OCI-LY7 (cell line): ENCODE measurements around the gene RHOT1. TPM values are rescaled to one million over a fixed set of nuclear protein-coding genes. Genes with fewer than 3 reads are reported as not detected.

ENCODE experiments used
- BruUV-seq: library from RNA; stranded (reverse); fragments of 400-500 nt; replicated peaks from 2 replicates; lab custom pipeline; 2021; lab: Mats Ljungman, UMichigan
- CTCF ChIA-PET: fragments of 300-600 bp; sonication (Branson Sonifier 250); formaldehyde crosslinking; loops from one replicate; lab custom pipeline; 2022; ENCODE audit warnings: antibody characterized with exemption; ENCODE audit not compliant: unreplicated experiment; lab: Charles Lee
- POLR2A ChIA-PET: fragments of 300-600 bp; sonication (Branson Sonifier 250); formaldehyde crosslinking; loops from one replicate; lab custom pipeline; 2022; ENCODE audit warnings: antibody characterized with exemption; lab: Charles Lee
- DNase-seq: peaks from one replicate; pipeline ENCODE4 v3.0.0-alpha.2; 2015; ENCODE audit warnings: low spot score
- H2AFZ ChIP-seq: fragments of 200-600 bp; sonication (generic), shearing (Covaris generic); 2 replicates; pipeline ENCODE4 v1.6.1; 2014; ENCODE audit warnings: mild to moderate bottlenecking, antibody characterized with exemption, low read length, moderate library complexity
- H3K27ac ChIP-seq: fragments of 200-600 bp; sonication (generic); 2 replicates; pipeline ENCODE4 v1.5.1; 2014; ENCODE audit warnings: mixed run types, low read depth, mild to moderate bottlenecking, moderate library complexity, low read length, inconsistent platforms; ENCODE audit not compliant: poor library complexity, severe bottlenecking
- H3K36me3 ChIP-seq: fragments of 200-600 bp; sonication (generic); 2 replicates; pipeline ENCODE4 v1.6.1; 2014; ENCODE audit warnings: mild to moderate bottlenecking, antibody characterized with exemption, low read length, moderate library complexity, mixed read lengths; ENCODE audit not compliant: insufficient read depth
- H3K4me1 ChIP-seq: fragments of 200-600 bp; sonication (generic); 2 replicates; pipeline ENCODE4 v1.5.1; 2014; ENCODE audit warnings: mild to moderate bottlenecking, low read length; ENCODE audit not compliant: insufficient read depth, poor library complexity, severe bottlenecking
- H3K4me2 ChIP-seq: fragments of 200-600 bp; sonication (generic); 2 replicates; pipeline ENCODE4 v1.6.1; 2014; ENCODE audit warnings: mild to moderate bottlenecking, low read length
- H3K4me3 ChIP-seq: fragments of 200-600 bp; sonication (generic); 2 replicates; pipeline ENCODE4 v1.5.1; 2014; ENCODE audit warnings: mild to moderate bottlenecking, low read depth, low read length; ENCODE audit not compliant: poor library complexity, severe bottlenecking
- H3K79me2 ChIP-seq: fragments of 200-600 bp; sonication (generic); 2 replicates; pipeline ENCODE4 v1.6.1; 2016; ENCODE audit warnings: low read depth, mild to moderate bottlenecking, low read length, moderate library complexity, mixed read lengths; ENCODE audit not compliant: insufficient read depth
- H3K9me2 ChIP-seq: fragments of 200-600 bp; sonication (generic); 2 replicates; pipeline ENCODE4 v1.6.1; 2016; ENCODE audit warnings: mild to moderate bottlenecking, low read length, mixed read lengths; ENCODE audit not compliant: insufficient read depth
- H3K9me3 ChIP-seq: fragments of 200-600 bp; sonication (generic); 2 replicates; pipeline ENCODE4 v1.6.1; 2014; ENCODE audit warnings: mild to moderate bottlenecking, mixed run types, low read length, mixed read lengths
- H4K20me1 ChIP-seq: fragments of 200-600 bp; sonication (generic); 2 replicates; pipeline ENCODE4 v1.6.1; 2014; ENCODE audit warnings: mild to moderate bottlenecking, antibody characterized with exemption, low read length, moderate library complexity, mixed read lengths; ENCODE audit not compliant: insufficient read depth
- EZH2phosphoT487 ChIP-seq: fragments of 200-600 bp; sonication (generic); IDR thresholded peaks from 2 replicates; pipeline ENCODE4 v1.6.1; 2018; ENCODE audit warnings: low read depth, borderline replicate concordance, mild to moderate bottlenecking, mixed run types, antibody characterized with exemption, low read length, moderate library complexity, mixed read lengths
- intact Hi-C: fragments of 100-400 bp; cut with micrococcal nuclease; formaldehyde crosslinking; loops from one replicate; pipeline ENCODE4 v1.10.0; 2022; ENCODE audit not compliant: unreplicated experiment
- total RNA-seq, 2 experiments: library from RNA; depleted of rRNA in 1 of 2; stranded (reverse); fragments of >200 nt in 1 of 2; shearing (Covaris generic) in 1 of 2; gene quantifications; 2 replicates each; pipeline ENCODE4 v1.2.3, GENCODE V29; 2014 to 2022
- TF ChIP-seq, protein P1 (sequence below): fragments of 200-600 bp; sonication (generic); conservative IDR thresholded peaks from 2 replicates; pipeline ENCODE4 v1.5.1; 2014; ENCODE audit warnings: mild to moderate bottlenecking, antibody characterized with exemption, low read length, moderate library complexity, mixed read lengths

RHOT1 gene
- total RNA-seq, 2 experiments from 2014 or later, result 19.4 to 24.2 TPM

DNA sequence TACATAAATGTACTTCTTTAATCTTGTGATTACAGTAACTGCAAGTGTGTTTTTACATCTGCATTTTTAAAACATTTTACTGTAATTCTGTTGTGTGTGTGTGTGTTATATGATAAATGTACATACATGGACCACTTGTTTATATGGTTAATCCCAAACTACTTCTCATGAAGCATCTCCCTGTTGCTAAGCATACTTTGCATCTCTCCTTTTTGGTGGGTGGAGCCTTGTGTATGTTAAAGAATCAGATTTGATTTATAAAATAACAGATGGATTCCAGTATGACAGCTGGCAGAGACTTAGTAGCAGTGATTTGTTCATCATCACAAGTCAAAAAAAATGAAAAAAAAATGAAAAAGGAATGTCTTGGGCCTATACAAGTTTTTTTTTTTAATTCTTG lies 67.3 kb downstream of the RHOT1 start:
- ChIA-PET POLR2A (interaction anchor here (0.6 to 0.7 kb wide), 2 partner anchors 13 to 19 kb away, joined by 3 to 6 read pairs; no protein-coding TSS in a partner anchor), CTCF (no interaction called here)
- Histone ChIP-seq H3K36me3 (peaks cover 27% of the 10 kb centered on the region), H3K79me2 (no peaks in the 10 kb centered on the region), H3K27ac (no peak overlapping the region), H3K9me2 (no peaks in the 10 kb centered on the region), H3K4me3 (no peak overlapping the region), H3K4me2 (no peak overlapping the region), H3K9me3 (no peaks in the 10 kb centered on the region), H2AFZ (no peak overlapping the region), H4K20me1 (no peaks in the 10 kb centered on the region), H3K4me1 (no peaks in the 10 kb centered on the region)
- intact Hi-C loops, result no loop called here
- no peak for DNase-seq
- BruUV-seq, result no TSS peak
- TF ChIP-seq, protein P1, sequence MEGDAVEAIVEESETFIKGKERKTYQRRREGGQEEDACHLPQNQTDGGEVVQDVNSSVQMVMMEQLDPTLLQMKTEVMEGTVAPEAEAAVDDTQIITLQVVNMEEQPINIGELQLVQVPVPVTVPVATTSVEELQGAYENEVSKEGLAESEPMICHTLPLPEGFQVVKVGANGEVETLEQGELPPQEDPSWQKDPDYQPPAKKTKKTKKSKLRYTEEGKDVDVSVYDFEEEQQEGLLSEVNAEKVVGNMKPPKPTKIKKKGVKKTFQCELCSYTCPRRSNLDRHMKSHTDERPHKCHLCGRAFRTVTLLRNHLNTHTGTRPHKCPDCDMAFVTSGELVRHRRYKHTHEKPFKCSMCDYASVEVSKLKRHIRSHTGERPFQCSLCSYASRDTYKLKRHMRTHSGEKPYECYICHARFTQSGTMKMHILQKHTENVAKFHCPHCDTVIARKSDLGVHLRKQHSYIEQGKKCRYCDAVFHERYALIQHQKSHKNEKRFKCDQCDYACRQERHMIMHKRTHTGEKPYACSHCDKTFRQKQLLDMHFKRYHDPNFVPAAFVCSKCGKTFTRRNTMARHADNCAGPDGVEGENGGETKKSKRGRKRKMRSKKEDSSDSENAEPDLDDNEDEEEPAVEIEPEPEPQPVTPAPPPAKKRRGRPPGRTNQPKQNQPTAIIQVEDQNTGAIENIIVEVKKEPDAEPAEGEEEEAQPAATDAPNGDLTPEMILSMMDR, result no peak
- no peak for TF ChIP-seq EZH2phosphoT487

- POLR2A ChIA-PET, result no interaction called here
- H3K36me3 ChIP-seq, result peaks cover 27% of the 10 kb centered on the region
Measured at GRCh38 chr17:32211671-32212070, 69.4 kb downstream of the RHOT1 start.

GRCh38 chr17:32215696-32216095 lies 73.4 kb downstream of the RHOT1 start:
- H3K9me2 ChIP-seq, result no peaks in the 10 kb centered on the region
- H3K9me3 ChIP-seq, result no peaks in the 10 kb centered on the region
- intact Hi-C loops, result no loop called here
- H3K4me2 ChIP-seq, result no peak overlapping the region
- no peak for DNase-seq
- H3K4me3 ChIP-seq, result no peak overlapping the region
- no peak for TF ChIP-seq EZH2phosphoT487
- TF ChIP-seq, protein P1, result no peak
- H3K4me1 ChIP-seq, result no peaks in the 10 kb centered on the region
- H2AFZ ChIP-seq, result no peak overlapping the region
- no peaks in the 10 kb centered on the region for H3K79me2 ChIP-seq
- no TSS peak for BruUV-seq
- H3K36me3 ChIP-seq, result no peaks in the 10 kb centered on the region
- H4K20me1 ChIP-seq, result no peaks in the 10 kb centered on the region
- POLR2A ChIA-PET, result interaction anchor here (0.6 kb wide), 1 partner anchor 109 kb away, joined by 4 read pairs; no protein-coding TSS in a partner anchor
- CTCF ChIA-PET, result no interaction called here
- no peak overlapping the region for H3K27ac ChIP-seq

More at GRCh38 chr17:32211671-32212070, 69.4 kb downstream of the RHOT1 start:
- DNase-seq, result no peak
- no peak overlapping the region for H3K4me2 ChIP-seq
- H3K27ac ChIP-seq, result no peak overlapping the region
- H3K9me3 ChIP-seq, result no peaks in the 10 kb centered on the region
- TF ChIP-seq, protein P1, result no peak
- TF ChIP-seq EZH2phosphoT487, result no peak
- H3K4me1 ChIP-seq, result no peaks in the 10 kb centered on the region
- no peaks in the 10 kb centered on the region for H3K9me2 ChIP-seq
- no TSS peak for BruUV-seq
- no peaks in the 10 kb centered on the region for H4K20me1 ChIP-seq
- intact Hi-C loops, result no loop called here
- no peaks in the 10 kb centered on the region for H3K79me2 ChIP-seq
- H3K4me3 ChIP-seq, result no peak overlapping the region
- no peak overlapping the region for H2AFZ ChIP-seq
- CTCF ChIA-PET, result no interaction called here
